NCI-H187 treated with DMSO at 0.1 percent for 48 hours (cell line): ENCODE results near the gene VWA3B.
"Not testable (repeated sequence)": the region's sequence is repeated elsewhere in the genome, so short reads cannot be mapped to it uniquely, and the experiment has no call there.

Experiments
- DNase-seq: peaks from one replicate; lab custom pipeline; 2025; lab: John Stamatoyannopoulos, UW

Gene VWA3B, protein sequence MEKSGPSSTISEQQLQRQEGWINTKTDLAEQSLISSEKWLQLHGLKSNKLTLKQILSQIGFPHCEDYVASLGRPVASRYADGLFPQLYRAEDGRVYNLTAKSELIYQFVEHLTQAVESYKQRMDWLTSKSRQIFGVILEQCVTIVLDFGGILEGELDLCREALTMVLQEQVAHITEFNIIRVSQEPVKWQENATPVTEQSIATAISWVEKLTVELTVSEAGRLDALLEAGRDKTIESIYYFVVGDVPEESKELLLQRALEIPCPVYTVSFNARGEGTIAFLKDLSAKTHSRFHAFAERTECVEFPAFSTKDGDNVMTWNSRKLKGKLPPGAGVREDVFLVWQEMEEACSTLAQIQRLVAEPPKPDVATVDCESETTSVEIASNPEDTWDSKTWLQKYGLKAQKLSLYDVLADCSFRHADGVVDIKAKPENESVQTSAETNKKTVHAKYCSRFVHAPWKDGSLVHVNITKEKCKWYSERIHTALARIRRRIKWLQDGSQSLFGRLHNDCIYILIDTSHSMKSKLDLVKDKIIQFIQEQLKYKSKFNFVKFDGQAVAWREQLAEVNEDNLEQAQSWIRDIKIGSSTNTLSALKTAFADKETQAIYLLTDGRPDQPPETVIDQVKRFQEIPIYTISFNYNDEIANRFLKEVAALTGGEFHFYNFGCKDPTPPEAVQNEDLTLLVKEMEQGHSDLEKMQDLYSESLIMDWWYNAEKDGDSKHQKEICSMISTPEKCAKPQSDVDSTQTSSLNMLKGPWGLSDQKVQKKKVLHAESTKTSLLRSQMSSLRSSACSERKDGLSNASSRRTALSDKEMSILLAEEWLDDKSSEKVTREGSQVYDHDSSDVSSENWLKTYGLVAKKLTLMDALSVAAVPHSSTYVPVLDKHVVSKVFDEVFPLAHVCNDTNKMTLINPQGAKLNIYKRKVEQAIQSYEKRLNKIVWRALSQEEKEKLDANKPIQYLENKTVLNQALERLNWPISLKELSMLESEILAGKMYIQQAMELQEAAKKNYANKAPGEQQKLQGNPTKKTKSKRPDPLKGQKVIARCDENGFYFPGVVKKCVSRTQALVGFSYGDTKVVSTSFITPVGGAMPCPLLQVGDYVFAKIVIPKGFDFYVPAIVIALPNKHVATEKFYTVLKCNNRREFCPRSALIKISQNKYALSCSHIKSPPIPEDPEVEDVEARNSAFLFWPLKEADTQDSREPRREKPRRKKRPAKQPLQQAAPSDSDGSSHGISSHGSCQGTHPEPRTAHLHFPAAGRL (N-terminal part only)

GRCh38 chr2:98086491-98087446 is at the start of gene VWA3B:
Gene VWA3B (plus strand): TSS chr2:98087167. CDS start chr2:98093093, 5,926 bp downstream.
- no peak for DNase-seq

GRCh38 chr2:98037206-98037605 is 49.8 kb upstream of the VWA3B start:
- no peak for DNase-seq

- DNase-seq = no peak
Measured at GRCh38 chr2:98037666-98038336, 49.2 kb upstream of the VWA3B start.

DNA sequence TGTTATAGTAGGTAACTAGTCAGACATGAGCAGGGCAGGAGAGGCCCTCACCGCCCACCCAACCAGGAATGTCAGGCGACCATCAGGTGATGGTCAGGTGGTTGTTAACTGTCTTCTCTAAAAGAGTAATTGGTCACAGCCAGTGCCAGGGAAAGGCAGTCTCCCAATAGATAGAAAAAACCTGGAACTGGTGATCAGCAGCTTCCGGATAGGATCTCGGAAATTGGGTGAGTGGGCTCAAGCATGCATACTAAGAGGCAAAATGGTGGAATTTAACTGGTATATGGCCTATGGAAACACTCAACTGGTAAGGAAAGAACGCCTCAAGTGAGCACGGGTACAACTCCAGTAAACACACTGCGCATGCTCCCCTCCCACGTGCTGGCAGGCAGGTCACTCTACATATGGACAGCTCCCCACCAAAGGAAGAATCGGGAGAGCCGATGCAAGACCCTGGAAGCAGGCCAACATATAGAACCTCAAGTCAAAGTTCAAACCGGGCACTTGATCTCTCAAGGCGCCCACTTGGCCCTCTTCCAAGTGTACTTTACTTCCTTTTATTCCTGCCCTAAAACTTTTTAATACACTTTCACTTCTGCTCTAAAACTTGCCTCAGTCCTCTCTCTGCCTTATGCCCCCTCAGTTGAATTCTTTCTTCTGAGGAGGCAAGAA is 47.7 kb upstream of the VWA3B start:
- no peak for DNase-seq

DNA sequence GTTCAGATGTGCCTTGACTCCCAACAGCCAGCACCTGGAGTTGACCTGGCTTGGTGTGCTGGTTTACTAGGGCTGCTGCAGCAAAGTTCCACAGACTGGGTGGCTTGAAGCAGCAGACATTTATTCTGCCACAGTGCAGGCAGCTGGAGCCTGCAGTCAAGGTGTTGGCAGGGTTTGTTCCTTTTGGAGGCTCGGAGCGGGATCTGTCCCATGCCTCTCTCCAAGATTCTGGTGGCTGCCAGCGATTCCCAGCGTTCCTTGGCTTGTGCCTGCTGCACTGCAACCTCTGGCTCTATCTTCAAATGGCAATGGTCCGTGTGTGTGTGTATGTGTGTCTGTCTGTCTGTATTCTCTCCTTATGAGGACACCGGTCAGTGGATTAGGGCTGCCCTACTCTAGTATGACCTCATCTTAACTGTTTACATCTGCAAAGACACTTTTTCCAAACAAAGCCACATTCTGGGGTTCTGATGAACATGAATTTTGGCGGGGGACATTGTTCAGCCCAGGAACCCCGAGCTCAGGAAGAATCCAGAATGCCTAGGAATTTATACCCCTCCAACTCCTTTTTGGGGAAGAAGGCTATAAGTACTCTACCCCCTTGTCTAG is 46.5 kb upstream of the VWA3B start:
- no peak for DNase-seq

- DNase-seq = no peak
Measured at GRCh38 chr2:98043101-98043500, 43.9 kb upstream of the VWA3B start.

DNA sequence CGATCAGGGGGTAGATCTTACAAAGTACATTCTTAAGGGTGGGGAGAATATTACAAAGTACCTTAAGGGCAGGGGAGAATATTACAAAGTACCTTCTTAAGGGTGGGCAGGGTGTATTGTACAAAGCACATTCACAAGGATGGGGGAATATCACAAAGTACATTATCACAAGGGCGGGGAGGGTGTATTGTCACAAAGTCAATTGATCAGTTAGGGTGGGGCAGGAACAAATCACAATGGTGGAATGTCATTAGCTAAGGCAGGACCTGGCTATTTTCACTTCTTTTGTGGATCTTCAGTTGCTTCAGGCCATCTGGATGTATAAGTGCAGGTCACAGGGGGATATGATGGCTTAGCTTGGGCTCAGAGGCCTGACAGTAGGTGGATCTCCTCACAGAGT is 42.2 kb upstream of the VWA3B start:
- DNase-seq = not testable (repeated sequence)

- DNase-seq = no peak
Measured at GRCh38 chr2:98050070-98050469, 36.9 kb upstream of the VWA3B start.

DNA sequence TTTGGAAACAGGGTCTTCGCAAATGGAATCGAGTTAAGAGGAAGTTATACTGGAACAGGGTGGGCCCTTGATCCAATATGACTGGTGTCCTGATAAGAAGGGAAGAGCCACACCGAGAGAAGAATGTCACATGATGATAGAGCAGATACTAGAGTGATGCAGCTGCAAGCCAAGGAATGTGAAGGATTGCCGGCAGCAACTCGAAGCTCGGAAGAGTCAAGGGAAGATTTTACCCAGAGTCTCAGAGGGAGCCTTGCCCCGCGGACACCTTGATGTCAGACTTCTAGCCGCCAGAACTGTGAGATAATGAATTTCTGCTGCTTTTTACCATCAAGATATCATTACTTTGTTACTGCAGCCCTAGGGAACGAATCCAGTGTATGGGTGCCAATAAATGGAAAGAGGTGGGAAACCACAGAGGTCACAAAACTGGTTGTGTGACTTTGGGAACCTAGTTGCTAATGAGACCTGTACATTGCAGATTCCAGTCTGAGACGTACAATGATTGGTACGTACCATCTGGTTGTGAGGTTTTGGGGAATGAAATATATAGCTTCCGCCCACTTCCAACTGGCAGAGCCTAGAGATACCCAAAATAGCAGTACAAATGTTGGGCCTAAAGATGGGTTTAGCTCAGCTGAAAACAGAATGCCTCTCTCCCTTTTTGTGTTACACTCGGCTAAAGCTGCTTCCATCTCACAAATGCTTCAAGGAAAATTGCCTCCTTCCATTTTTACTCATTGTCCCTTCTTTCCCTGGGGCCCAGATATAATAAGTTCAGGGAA is 28.6 kb upstream of the VWA3B start:
- DNase-seq = no peak

GRCh38 chr2:98060277-98060676 is 26.7 kb upstream of the VWA3B start:
- no peak for DNase-seq

DNA sequence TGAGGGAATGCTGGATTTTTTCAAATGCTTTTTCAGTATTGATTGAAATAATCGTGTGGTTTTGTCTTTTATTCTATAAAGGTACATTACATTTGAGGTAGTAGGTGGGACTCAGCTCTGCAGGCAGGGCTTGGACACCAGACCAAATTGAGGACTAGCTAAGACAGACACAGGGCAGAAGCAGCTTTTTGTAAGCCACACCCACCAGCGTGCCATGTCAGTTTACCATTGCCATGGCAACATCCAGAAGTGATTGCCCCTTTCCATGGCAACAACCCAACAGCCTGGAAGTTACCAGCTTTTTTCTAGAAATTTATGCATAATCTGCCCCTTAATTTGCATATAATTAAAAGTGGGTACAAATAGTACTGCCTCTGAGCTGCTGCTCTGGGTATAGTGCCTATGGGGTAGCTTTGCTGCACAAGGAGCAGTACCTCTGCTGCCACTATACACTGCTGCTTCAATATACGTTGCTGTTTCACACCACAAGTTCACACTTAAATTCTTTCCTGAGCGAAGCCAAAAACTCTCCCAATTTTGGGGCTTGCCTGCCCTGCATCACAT is 23.6 kb upstream of the VWA3B start:
- DNase-seq = no peak

DNA sequence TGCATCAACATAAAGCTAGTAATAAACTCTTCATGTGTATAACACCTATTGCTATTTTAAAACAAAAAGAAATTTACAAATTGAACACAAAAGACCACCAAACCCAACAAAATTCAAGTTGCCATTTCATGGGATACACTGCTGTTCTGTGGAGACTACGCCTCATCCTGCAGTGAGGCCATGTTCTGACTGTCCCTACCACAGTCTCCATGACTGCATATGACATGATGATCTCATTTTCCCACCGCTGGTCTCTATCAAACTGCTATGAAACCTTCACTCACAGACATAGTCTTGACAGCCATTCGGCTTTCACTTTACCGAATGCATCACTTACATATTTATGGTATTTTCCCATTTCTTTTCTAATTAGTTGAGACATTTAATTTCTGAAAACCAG is 21.2 kb upstream of the VWA3B start:
- DNase-seq = no peak

- DNase-seq = no peak
Measured at GRCh38 chr2:98067160-98067559, 19.8 kb upstream of the VWA3B start.

GRCh38 chr2:98070081-98070480 is 16.9 kb upstream of the VWA3B start:
- DNase-seq = no peak

DNA sequence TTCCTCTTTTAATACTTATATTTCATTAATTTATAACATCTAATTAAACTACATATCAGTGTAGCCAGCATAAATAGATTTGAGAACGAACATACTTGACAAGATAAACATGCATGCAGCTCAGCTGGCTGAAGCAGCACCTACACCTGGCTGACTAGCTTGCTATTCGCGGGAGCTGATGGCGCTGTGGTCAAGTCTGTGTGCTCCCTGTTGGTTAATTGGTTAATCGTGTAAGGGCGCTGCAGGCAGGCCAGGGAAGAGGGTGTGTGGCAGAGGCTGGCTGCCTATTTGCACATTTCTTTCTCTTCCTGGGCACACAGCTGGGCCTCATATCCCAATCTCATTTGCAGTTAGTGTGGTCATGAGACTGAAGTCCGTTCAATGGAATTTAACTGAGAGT is 14.5 kb upstream of the VWA3B start:
- DNase-seq = no peak

- no peak for DNase-seq
Measured at GRCh38 chr2:98078701-98079100, 8.3 kb upstream of the VWA3B start.

DNA sequence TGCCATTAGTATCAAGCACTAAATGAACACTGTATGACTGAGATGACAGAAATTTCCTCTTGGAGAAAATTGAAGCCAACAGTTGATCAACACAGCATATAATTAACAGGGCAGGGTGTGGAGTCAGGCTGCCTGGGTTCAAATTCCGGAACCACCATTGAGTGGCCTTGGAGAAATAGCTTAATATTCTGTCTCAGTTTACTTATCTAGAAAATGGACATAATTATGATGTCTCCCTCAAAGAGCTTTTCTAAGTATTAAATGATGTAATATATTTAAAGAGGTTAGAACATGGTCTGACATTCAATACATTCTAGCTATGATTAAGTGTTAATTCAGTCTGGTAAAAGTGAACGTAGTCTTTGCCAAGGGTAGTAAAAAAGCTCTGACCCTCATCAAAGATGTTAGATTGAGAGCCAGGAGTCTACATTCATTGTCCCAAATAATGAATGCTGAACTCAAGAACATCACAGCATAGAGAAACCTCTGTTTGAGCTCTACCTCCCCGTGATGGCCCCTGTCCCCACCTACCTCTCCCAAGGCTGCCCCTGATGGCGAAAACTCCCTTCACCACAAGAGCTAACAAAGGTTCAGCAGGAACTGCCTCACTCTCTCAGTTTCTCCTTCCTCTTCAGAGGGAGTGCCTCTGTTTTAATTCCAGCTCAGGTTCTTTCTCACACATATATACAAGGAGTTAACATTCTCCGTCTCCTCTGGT is 2.7 kb upstream of the VWA3B start:
- no peak for DNase-seq

DNA sequence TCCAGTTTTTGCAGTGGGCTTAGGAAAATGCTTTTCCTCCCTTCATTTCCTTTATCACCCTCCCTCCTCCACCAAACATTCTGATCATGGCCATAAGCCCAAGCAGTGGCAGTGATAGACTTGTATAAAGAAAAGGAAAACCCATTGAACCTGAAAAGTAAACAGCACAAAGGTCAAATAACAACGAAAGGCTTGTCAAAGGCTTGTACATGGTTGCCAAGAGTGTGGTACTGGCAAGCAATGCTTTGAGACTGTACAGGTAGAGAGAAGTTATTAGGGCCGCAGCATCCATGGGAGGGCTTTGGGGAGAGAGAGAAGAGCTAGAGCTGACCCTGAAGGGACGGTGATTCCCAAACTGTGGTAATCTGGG is 2.1 kb upstream of the VWA3B start:
- no peak for DNase-seq
